HG02870 (cell line): Measurements from ENCODE around the gene LRP1B.
"Not testable (repeated sequence)": the region's sequence is repeated elsewhere in the genome, so short reads cannot be mapped to it uniquely, and the experiment has no call there.

Experiments
- ATAC-seq: cut with Tn5 transposase; IDR thresholded peaks from one replicate; pipeline ENCODE4 v1.9.1; 2021; ENCODE audit warnings: mild to moderate bottlenecking, moderate library complexity; ENCODE audit not compliant: unreplicated experiment

The LRP1B gene

GRCh38 chr2:140667203-140667602 lies 1463.6 kb downstream of the LRP1B start:
- ATAC-seq = no peak

GRCh38 chr2:140662504-140662903 lies 1468.3 kb downstream of the LRP1B start:
- no peak for ATAC-seq

- no peak for ATAC-seq
Observed at GRCh38 chr2:140658760-140659692, 1471.8 kb downstream of the LRP1B start.

GRCh38 chr2:140657657-140658056 lies 1473.2 kb downstream of the LRP1B start:
- ATAC-seq = no peak

- no peak for ATAC-seq
Observed at GRCh38 chr2:140654565-140654964, 1476.3 kb downstream of the LRP1B start.

GRCh38 chr2:140650825-140651224 lies 1480.0 kb downstream of the LRP1B start:
- ATAC-seq = no peak

- ATAC-seq = not testable (repeated sequence)
Observed at GRCh38 chr2:140650134-140650533, 1480.7 kb downstream of the LRP1B start.

- ATAC-seq = no peak
Observed at GRCh38 chr2:140648393-140648792, 1482.4 kb downstream of the LRP1B start.

- no peak for ATAC-seq
Observed at GRCh38 chr2:140643761-140644187, 1487.0 kb downstream of the LRP1B start.

GRCh38 chr2:140641163-140641562 lies 1489.7 kb downstream of the LRP1B start:
- ATAC-seq = no peak

GRCh38 chr2:140639628-140640027 lies 1491.2 kb downstream of the LRP1B start:
- ATAC-seq = no peak

- ATAC-seq = no peak
Observed at GRCh38 chr2:140630557-140630956, 1500.3 kb downstream of the LRP1B start.

- ATAC-seq = no peak
Observed at GRCh38 chr2:140627885-140628284, 1502.9 kb downstream of the LRP1B start.

- no peak for ATAC-seq
Observed at GRCh38 chr2:140627136-140627535, 1503.7 kb downstream of the LRP1B start.

GRCh38 chr2:140624200-140624599 lies 1506.6 kb downstream of the LRP1B start:
- no peak for ATAC-seq

- ATAC-seq = no peak
Observed at GRCh38 chr2:140621583-140622362, 1509.0 kb downstream of the LRP1B start.

GRCh38 chr2:140604788-140605187 lies 1526.0 kb downstream of the LRP1B start:
- no peak for ATAC-seq

GRCh38 chr2:140604096-140604495 lies 1526.7 kb downstream of the LRP1B start:
- no peak for ATAC-seq

- ATAC-seq = no peak
Observed at GRCh38 chr2:140603416-140603815, 1527.4 kb downstream of the LRP1B start.

GRCh38 chr2:140601801-140602200 lies 1529.0 kb downstream of the LRP1B start:
- ATAC-seq = no peak

GRCh38 chr2:140601342-140601741 lies 1529.5 kb downstream of the LRP1B start:
- ATAC-seq = no peak

- no peak for ATAC-seq
Observed at GRCh38 chr2:140600116-140600515, 1530.7 kb downstream of the LRP1B start.
